ENCODE data around the gene ZNF778. TPM values are rescaled to one million over a fixed set of nuclear protein-coding genes. Genes with fewer than 3 reads are reported as not detected.
"Not testable (repeated sequence)": the region's sequence is repeated elsewhere in the genome, so short reads cannot be mapped to it uniquely, and the experiment has no call there.

Gene ZNF778
- total and polyA plus RNA-seq, 11 donors: 1.6 to 14.6 (median 9.2) TPM

DNA sequence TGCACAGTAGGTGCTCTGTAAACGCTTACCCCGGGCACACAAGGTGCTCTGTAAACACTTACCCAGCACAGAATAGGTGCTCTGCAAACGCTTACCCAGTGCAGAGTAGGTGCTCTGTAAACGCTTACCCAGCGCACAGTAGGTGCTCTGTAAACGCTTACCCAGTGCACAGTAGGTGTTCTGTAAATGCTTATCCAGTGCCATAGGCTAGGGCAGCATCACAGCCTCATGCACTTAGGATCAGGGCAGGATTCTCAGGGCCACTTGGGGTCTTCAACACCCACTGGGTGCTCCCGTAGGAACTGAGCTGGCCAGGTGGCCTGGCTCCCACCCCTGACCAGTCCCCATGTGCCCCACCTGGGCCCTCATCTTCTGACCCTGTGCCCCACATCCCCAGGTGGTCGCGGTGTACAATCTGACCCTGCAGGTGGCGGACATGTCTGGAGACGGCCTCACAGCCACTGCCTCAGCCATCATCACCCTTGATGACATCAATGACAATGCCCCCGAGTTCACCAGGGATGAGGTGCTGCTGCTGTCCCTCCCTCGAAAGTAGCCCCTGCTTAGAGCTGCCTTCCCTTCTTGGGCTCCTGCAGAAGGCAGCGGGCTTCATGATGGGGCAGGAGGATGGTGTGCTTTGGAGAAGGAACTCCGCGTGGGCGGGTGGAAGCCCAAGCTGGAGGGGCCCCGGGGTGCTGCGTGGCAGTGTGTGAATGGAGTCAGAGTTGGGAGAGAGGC lies 30.3 kb upstream of the ZNF778 start:
- Histone ChIP-seq H3K4me3 (no peak overlapping the region), H3K27ac (no peak overlapping the region), H3K4me1 (peaks cover 0 to 11% (median 6%) of the 10 kb centered on the region in 12 donors), H3K36me3 (no peaks in the 10 kb centered on the region), H3K9me3 (no peaks in the 10 kb centered on the region), H3K27me3 (peaks cover 0 to 6% (median 0%) of the 10 kb centered on the region in 9 donors)
- TF ChIP-seq POLR2A (IDR thresholded peaks at IDR 0.05): no peak
- TF ChIP-seq, protein P1, sequence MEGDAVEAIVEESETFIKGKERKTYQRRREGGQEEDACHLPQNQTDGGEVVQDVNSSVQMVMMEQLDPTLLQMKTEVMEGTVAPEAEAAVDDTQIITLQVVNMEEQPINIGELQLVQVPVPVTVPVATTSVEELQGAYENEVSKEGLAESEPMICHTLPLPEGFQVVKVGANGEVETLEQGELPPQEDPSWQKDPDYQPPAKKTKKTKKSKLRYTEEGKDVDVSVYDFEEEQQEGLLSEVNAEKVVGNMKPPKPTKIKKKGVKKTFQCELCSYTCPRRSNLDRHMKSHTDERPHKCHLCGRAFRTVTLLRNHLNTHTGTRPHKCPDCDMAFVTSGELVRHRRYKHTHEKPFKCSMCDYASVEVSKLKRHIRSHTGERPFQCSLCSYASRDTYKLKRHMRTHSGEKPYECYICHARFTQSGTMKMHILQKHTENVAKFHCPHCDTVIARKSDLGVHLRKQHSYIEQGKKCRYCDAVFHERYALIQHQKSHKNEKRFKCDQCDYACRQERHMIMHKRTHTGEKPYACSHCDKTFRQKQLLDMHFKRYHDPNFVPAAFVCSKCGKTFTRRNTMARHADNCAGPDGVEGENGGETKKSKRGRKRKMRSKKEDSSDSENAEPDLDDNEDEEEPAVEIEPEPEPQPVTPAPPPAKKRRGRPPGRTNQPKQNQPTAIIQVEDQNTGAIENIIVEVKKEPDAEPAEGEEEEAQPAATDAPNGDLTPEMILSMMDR (IDR thresholded peaks at IDR 0.05): no peak
- ATAC-seq (no peak), DNase-seq (peak in 3 of 5 donors; percentile 19 to 51 (median 20))
- intact Hi-C loops (cut with DNase I): no loop called here
- 66 to 75% (median 67%) methylated on average over 11 to 19 of the region's 19 CpGs for WGBS, 4 donors

DNA sequence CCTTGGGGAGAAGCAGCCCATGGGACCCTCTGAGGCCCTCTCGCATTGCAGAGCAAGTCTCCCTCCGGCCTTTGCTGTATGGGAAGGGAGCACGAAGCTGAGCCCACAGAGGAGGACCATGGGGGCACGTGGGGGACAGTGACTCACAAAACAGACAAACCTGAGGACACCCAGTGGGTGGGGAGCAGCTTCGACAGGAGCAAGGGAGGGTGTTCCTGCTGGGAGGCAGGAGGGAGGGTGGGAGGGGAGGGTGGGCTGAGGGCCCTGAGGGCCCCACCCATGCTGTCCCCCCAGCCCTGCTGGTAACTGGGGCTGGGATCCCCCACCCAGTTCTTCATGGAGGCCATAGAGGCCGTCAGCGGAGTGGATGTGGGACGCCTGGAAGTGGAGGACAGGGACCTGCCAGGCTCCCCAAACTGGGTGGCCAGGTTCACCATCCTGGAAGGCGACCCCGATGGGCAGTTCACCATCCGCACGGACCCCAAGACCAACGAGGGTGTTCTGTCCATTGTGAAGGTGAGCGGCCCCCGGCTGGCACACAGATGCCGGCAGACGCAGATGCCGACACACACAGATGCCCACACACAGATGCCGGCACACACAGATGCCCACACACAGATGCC lies 29.6 kb upstream of the ZNF778 start:
- peaks cover 0 to 6% (median 0%) of the 10 kb centered on the region in 9 donors for H3K27me3 ChIP-seq
- intact Hi-C loops (cut with DNase I): no loop called here
- no peak for TF ChIP-seq POLR2A (IDR thresholded peaks at IDR 0.05)
- TF ChIP-seq, protein P1 (IDR thresholded peaks at IDR 0.05): no peak
- no peak overlapping the region for H3K4me3 ChIP-seq
- peaks cover 0 to 13% (median 7%) of the 10 kb centered on the region in 12 donors for H3K4me1 ChIP-seq
- DNase-seq (peak in 2 of 5 donors; percentile 4 to 60), ATAC-seq (no peak)
- H3K36me3 ChIP-seq: no peaks in the 10 kb centered on the region
- 59 to 76% (median 72%) methylated on average over 13 to 19 of the region's 19 CpGs for WGBS, 4 donors
- no peak overlapping the region for H3K27ac ChIP-seq
- no peaks in the 10 kb centered on the region for H3K9me3 ChIP-seq

DNA sequence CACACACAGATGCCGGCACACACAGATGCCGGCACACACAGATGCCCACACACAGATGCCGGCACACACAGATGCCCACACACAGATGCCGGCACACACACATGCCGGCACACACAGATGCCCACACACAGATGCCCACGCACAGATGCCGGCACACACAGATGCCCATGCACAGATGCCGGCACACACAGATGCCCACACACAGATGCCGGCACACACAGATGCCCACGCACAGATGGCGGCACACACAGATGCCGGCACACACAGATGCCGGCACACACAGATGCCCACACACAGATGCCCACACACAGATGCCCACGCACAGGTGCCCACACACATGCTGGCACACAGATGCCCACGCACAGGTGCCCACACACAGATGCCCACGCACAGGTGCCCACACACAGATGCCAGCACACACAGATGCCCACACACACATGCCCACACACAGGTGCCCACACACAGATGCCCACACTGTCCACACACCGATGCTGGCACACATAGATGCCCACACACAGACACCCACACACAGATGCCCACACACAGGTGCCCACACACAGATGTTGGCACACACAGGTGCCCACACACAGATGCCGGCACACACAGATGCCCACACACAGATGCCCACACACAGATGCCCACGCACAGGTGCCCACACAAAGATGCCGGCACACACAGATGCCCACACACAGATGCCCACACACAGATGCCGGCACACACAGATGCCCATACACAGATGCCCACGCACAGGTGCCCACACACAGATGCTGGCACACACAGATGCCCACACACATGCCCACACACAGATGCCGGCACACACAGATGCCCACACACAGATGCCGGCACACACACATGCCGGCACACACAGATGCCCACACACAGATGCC lies 28.8 kb upstream of the ZNF778 start:
- H3K4me3 ChIP-seq; H3K27me3 ChIP-seq; intact Hi-C loops (cut with DNase I); H3K36me3 ChIP-seq; H3K27ac ChIP-seq; ATAC-seq; H3K9me3 ChIP-seq: not testable (repeated sequence)
- WGBS, 4 donors: 84 to 96% (median 94%) methylated on average over 13 to 25 of the region's 25 CpGs
- DNase-seq: peak in 1 of 5 donors; percentile 7
- peaks cover 0 to 13% (median 7%) of the 10 kb centered on the region in 12 donors for H3K4me1 ChIP-seq

DNA sequence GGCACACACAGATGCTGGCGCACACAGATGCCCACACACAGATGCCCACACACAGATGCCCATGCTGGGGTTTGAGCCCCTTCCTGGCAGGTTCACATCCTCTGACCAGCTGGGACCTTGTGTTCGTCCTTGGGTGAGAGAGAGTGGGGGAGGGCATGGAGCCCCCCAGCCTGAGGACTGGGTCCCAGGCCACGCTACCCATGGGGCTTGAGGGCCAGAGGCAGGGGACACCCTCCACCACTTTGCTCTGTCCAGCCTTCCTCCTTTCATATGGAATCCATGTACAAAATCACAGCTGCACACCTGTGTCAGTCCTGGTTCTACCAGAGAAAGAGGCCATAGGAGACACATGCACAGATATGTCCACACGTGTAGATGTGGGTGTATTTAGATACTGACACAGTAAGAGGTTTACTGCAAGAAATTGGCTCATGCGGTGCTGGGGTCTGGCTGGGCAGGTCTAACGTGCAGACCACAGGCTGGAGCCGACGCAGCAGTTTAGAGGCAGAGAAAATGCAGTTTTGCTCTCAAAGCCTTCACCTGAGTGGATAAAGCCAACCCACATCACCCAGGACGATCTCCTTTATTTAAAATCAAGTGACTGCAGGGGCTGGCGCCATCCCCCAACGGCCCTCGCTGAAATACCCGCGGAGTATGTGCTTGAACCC lies 28.0 kb upstream of the ZNF778 start:
- Histone ChIP-seq H3K27ac (no peak overlapping the region), H3K36me3 (no peaks in the 10 kb centered on the region), H3K27me3 (peaks cover 0 to 3% (median 0%) of the 10 kb centered on the region in 9 donors), H3K9me3 (no peaks in the 10 kb centered on the region), H3K4me3 (no peak overlapping the region), H3K4me1 (peaks cover 0 to 13% (median 7%) of the 10 kb centered on the region in 12 donors)
- intact Hi-C loops (cut with DNase I): loop anchor here in 1 of 10 donors (10.0 kb wide), 1 partner anchor 375 kb away; the partner anchor contains the start of gene APRT
- 66 to 71% (median 68%) methylated on average over 9 to 14 of the region's 14 CpGs for WGBS, 4 donors
- ATAC-seq (no peak), DNase-seq (peak in 4 of 5 donors; percentile 9 to 39 (median 18))
- TF ChIP-seq POLR2A (IDR thresholded peaks at IDR 0.05): no peak
- TF ChIP-seq, protein P1 (IDR thresholded peaks at IDR 0.05): no peak
